Left ventricle myocardium superior (tissue), 1 donor: ENCODE data around the gene GNLY. TPM values are rescaled to one million over a fixed set of nuclear protein-coding genes. Genes with fewer than 3 reads are reported as not detected.
"Not testable (repeated sequence)": the region's sequence is repeated elsewhere in the genome, so short reads cannot be mapped to it uniquely, and the experiment has no call there.

Experiments
- ATAC-seq: fragments of 200-7000 bp; cut with Tn5 transposase; one replicate; pipeline ENCODE4 v1.9.1; 2020; ENCODE audit warnings: mild to moderate bottlenecking, moderate library complexity
- DNase-seq: peaks from one replicate; pipeline ENCODE4 v3.0.0-alpha.2; 2020
- intact Hi-C: fragments of 100-400 bp; cut with micrococcal nuclease; formaldehyde crosslinking; loops from one replicate; pipeline ENCODE4 v1.11.0; 2022
- total RNA-seq: library from RNA; stranded (reverse); fragmentation: NEBNext Ultra II Directional; extraction: Animal tissue kit (Norgen Biotek cat#: 25700); gene quantifications from one replicate; pipeline ENCODE4 v1.2.1, GENCODE V29; 2021
- donor health status: DM: no; HTN: yes; CAD: no; lungs with severe emphysema.

The GNLY gene
- total RNA-seq, 1 donor from 2014 or later = 2.3 TPM

GRCh38 chr2:85662899-85663593 lies 31.1 kb upstream of the GNLY start:
- DNase-seq = no peak
- peak; percentile 64 for ATAC-seq
- intact Hi-C loops = no loop called here

- intact Hi-C loops = no loop called here
Measured at GRCh38 chr2:85663594-85664565, 30.3 kb upstream of the GNLY start.

GRCh38 chr2:85665264-85665937 lies 28.8 kb upstream of the GNLY start:
- intact Hi-C loops = no loop called here
- DNase-seq (no peak), ATAC-seq (no peak)

More at GRCh38 chr2:85663594-85664565, 30.3 kb upstream of the GNLY start:
- DNase-seq (no peak), ATAC-seq (no peak)

GRCh38 chr2:85666016-85666415 lies 28.1 kb upstream of the GNLY start:
- DNase-seq = no peak
- intact Hi-C loops = no loop called here
- ATAC-seq = no peak

GRCh38 chr2:85666435-85667316 lies 27.5 kb upstream of the GNLY start:
- intact Hi-C loops = no loop called here
- ATAC-seq = no peak
- DNase-seq = no peak

GRCh38 chr2:85667561-85668008 lies 26.6 kb upstream of the GNLY start:
- intact Hi-C loops = no loop called here
- DNase-seq (no peak), ATAC-seq (no peak)

- ATAC-seq = no peak
- intact Hi-C loops = no loop called here
- no peak for DNase-seq
Measured at GRCh38 chr2:85668009-85668856, 25.9 kb upstream of the GNLY start, which contains the start of gene SFTPB. Gene SFTPB (minus strand): TSS chr2:85668199. CDS start chr2:85668183, 16 bp downstream.

- DNase-seq (no peak), ATAC-seq (no peak)
- intact Hi-C loops = no loop called here
Measured at GRCh38 chr2:85668857-85669142, 25.4 kb upstream of the GNLY start.

GRCh38 chr2:85669549-85669948 lies 24.6 kb upstream of the GNLY start:
- intact Hi-C loops = no loop called here
- ATAC-seq = no peak
- DNase-seq = no peak

GRCh38 chr2:85670416-85670815 lies 23.7 kb upstream of the GNLY start:
- ATAC-seq, DNase-seq, intact Hi-C loops: not testable (repeated sequence)

GRCh38 chr2:85672456-85672855 lies 21.7 kb upstream of the GNLY start:
- DNase-seq (no peak), ATAC-seq (peak; percentile 28)
- intact Hi-C loops = no loop called here

GRCh38 chr2:85673716-85674375 lies 20.3 kb upstream of the GNLY start:
- ATAC-seq = no peak
- intact Hi-C loops = no loop called here

GRCh38 chr2:85674417-85674816 lies 19.7 kb upstream of the GNLY start:
- DNase-seq (no peak), ATAC-seq (no peak)

More at GRCh38 chr2:85673716-85674375, 20.3 kb upstream of the GNLY start:
- DNase-seq = no peak

GRCh38 chr2:85675427-85675826 lies 18.7 kb upstream of the GNLY start:
- no peak for ATAC-seq
- intact Hi-C loops = no loop called here
- no peak for DNase-seq

More at GRCh38 chr2:85674417-85674816, 19.7 kb upstream of the GNLY start:
- intact Hi-C loops = no loop called here

GRCh38 chr2:85675866-85676548 lies 18.2 kb upstream of the GNLY start:
- DNase-seq (no peak), ATAC-seq (no peak)
- intact Hi-C loops = no loop called here

GRCh38 chr2:85678377-85678776 lies 15.8 kb upstream of the GNLY start:
- DNase-seq = no peak
- intact Hi-C loops = no loop called here
- ATAC-seq = peak; percentile 8
